Activated CD4-positive, alpha-beta T cell treated with anti-CD3 and anti-CD28 coated beads, Interleukin-2, Interleukin-4, amounts not matched to agents 100 ng/mL and 50 ng/mL, durations not matched to agents 16 hours and 8 hours (primary cell): ENCODE measurements around the gene C10orf90.
A peak's percentile ranks its signal among the peaks of the same experiment; 100 is the strongest.

Experiments used
- DNase-seq: peaks from one replicate; pipeline ENCODE4 v3.0.0-alpha.2; 2020; ENCODE audit warnings: low spot score

Gene C10orf90

DNA sequence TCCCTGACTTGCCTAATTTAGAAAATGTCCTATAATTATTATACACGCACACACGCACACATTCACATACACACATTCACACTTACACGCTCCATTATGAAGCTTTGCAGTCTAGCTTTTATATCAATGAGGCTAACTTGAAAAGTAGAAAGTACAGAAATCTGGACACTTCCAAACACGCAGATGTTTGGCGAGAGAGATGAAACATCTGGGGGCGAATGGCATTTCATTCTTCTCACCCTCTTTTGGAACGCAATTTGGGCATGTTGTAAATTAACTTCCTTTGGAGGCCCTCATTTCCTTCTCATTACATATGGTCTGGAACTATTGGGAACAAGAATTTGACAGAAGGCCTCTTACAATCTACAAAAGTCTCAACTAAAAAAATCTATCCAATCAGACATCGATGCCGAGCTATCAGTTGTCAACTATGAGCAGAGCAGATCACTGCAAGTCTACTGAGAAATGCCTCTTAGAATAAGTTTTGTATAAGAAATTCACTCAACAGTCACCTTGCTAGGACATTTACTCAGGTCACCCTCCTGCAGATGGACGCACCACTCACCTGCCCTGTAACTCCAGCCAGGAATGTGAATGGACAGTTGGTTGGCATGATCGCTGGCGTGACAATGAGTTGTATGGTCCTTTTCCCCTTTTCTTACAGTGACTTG lies 167.0 kb downstream of the C10orf90 start:
- no peak for DNase-seq

GRCh38 chr10:126502441-126502840 lies 168.1 kb downstream of the C10orf90 start:
- DNase-seq, result no peak

DNA sequence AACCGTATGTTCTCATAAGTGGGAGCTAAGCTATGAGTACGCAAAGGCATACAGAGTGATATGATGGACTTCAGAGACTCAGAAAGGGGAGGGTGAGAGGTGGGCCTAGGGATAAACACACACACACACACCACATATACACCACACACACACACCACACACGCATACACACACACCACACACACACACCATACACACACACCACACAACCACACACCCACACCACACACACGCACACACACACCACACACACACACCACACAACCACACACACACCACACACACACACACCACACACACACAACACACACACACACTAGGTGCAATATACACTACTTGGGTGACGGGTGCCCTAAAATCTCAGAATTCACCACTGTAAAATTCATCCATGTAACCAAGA lies 168.7 kb downstream of the C10orf90 start:
- no peak for DNase-seq

GRCh38 chr10:126500866-126501265 lies 169.6 kb downstream of the C10orf90 start:
- no peak for DNase-seq

DNA sequence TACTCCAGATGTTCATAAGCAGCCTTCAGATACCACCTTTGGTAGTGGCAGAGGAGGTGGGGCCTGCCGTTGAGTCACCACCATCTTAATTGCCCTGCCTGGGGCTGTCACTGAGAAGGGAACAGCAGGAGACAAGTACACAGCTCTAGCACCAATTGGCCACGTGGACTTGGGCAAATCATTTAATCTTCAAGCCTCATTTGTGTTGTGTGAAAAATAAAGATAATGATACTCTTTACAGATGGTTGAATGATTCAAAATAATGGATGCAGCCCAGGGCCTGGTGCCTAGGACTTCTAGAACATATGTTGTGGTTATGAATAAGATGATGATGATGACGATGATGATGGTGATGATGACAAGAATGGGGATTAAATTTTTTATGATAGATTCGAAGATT lies 170.3 kb downstream of the C10orf90 start:
- DNase-seq, result no peak

DNA sequence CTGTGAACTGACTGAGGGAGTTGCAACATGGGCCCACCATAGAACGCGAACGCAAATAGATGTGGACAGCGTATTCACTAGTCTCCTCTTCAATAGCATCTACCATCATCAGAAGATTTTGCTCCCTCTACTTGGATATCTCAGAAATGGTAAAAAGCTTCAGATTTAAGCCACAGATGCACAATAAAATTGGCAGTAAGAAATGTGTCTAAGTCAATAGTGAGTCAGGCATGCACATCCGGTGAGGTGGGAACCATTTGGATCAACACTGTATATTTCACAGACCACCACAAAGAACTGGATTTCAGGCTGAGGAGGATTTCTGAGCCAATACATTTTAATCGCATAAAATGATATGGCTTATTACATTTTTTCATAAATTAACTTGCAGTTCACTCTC lies 170.7 kb downstream of the C10orf90 start:
- no peak for DNase-seq

DNA sequence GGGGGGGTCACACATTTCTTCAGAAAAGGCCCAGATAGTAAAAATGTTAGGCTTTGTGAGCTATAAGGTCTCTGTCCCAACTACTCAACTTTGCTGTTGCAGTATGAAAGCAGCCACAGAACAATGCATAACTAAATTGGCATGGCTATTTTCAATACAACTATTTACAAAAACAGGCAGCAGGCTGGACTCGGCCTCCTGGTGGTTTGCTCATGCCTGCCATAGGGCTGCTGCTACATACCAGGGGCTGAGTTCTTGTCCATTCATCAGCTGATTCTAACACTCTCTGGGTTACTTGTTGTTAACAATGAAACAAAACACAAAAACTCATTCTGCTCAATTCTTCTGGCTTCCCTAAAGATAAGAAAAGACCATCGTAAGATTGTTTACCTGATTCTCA lies 172.8 kb downstream of the C10orf90 start:
- DNase-seq, result no peak

DNA sequence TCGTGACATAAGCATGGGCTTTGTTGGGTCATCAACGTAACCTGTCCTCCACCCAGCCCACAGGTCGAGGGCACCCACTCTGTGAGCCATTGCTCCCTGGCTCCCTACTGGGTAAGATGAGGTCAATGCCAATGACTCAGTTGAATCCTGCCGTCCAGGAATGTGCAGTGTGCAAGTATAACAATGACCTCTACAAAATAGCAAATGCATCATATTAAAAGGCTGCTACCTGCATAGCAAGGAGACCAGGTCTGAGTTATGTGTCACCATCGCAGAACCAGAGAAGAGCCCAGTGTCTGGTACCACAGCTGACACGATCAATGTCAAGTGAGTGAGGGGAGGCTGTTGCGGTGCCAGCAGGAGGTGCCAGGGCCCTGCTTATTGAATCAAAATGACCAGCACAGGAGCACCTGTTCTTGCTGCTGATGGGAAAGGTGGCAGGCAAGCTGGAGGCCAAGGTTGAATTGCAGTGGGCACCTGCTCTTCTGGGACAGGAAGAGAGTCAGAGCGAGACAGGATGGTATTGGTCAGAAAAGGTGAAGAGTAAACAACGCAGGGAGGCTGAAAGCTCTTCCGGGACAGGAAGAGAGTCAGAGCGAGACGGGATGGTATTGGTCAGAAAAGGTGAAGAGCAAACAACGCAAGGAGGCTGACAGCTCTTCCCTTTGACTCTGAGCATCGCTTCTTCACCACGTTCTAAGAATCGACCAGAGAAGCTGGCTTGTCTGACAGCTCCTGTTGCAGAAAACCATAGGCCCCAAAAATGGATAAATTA lies 173.5 kb downstream of the C10orf90 start:
- no peak for DNase-seq

DNA sequence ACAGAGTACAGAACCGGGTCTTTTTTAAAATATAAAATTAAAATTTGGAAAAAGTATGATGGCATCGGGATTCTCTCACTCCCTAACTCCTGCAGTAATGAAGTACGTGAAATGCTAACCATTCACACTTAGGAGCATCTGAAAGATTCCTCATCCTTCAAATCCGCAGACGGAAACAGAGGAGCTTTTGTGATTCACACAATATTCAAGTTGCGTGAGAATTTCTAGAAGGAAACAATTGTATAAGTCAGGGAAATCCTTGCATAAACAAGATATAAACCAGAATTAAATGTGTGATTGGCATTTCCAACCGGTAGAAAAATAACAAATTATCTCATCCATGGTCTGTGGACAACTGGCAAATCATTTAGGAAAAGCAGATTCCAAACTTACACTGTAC lies 179.0 kb downstream of the C10orf90 start:
- no peak for DNase-seq

GRCh38 chr10:126481181-126481580 lies 189.3 kb downstream of the C10orf90 start:
- DNase-seq, result no peak

- DNase-seq, result no peak
These were observed 189.8 kb downstream of the C10orf90 start for GRCh38 chr10:126480648-126481047.

DNA sequence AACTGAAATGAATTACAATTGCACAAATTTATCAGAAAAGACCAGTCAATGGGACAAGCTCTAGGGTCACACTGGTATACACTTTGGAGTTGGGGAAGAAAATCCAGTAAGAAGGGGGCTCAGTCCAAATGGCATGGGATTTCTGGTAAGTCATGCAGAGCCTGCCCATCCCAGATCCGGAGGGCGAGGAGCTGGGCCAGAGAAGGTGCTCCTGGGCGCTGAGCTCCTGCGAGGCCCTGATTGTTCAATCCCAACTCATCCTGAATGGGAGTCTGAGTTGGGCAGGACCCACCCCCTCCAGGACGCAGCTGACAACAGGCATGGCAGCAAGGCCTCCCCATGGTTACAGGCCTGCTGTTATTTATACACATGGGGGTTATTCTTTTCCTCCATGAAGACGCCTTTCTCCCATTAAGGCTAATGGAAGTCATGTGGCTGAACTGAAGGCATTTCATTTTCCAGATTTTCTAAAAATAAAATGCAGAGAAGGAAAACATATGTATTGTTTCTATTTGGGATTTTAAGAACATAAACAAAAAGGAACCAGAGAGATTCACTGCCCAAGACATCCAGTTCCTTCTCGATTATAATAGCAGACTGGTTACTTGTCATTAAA lies 191.1 kb downstream of the C10orf90 start:
- no peak for DNase-seq

DNA sequence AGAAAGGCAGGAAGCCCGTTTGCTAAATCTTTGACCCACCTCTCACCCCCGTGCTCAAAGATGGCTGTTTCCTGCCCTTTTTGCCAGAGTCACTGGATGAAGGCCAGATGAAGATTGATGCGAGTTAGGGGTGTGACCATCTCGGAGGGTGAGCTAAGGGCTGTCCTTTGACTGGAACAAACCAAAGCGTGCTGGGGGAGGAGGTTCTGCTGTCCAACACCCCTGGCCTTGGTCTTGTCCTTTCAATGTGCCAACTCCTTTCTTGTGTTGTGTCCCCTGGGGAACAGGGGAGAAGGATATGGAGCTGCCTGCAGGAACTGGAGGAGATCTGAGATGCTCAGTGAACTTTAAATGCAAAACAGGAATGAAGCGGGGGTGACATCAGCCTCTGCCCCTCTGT lies 191.9 kb downstream of the C10orf90 start:
- DNase-seq, result no peak

- no peak for DNase-seq
These were observed 194.2 kb downstream of the C10orf90 start for GRCh38 chr10:126476246-126476645.

DNA sequence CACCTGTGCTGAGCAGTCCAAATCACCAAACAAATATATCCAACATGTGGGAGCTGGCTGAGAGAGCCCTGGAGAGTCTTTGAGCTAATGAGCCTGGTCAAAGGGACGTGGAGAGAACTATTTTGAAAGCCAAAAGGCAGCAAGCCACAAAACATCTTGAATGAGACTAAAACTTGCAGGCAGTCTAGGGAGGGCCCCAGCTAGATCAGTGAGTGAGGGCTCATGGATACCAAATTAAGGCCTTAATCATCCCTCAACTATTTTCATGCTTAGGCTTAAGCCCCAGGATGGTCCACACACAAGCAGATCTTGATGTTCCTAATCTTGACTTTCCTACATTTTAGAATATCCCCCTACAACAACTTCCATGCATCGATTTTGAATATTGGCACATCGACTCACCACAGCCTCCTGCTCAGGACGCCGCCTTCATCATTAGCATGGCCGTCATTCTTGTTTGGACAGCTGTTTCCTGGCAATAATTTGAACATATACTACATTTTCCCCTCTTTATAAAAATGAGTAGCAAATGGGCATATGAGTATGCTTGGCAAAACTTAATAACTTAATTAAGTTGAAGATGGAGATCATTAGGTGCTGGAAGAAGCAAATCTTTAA lies 195.3 kb downstream of the C10orf90 start:
- DNase-seq, result no peak

DNA sequence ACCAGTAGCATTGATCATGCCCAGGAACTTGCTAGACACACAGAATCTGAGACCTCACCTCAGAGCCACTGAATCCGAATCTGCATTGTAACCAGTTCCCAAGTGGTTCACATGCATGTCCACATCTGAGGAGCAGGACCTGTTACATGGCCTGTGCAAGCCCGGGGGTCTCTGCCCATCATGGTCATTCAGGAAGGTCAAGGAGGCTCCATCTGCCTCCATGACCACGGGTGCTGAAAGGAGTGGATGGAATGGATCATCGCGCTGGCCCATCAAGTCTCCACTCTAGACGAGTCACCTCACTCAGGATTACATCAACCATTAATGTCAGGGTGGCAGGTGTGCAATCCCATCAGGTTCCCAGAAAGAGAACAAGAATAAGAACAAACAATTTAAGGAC lies 196.5 kb downstream of the C10orf90 start:
- DNase-seq, result no peak

- no peak for DNase-seq
These were observed 199.5 kb downstream of the C10orf90 start for GRCh38 chr10:126470991-126471390.

- no peak for DNase-seq
These were observed 200.8 kb downstream of the C10orf90 start for GRCh38 chr10:126469692-126470091.

- DNase-seq, result peak; percentile 14
These were observed 201.4 kb downstream of the C10orf90 start for GRCh38 chr10:126468876-126469643.

GRCh38 chr10:126468467-126468866 lies 202.0 kb downstream of the C10orf90 start:
- DNase-seq, result no peak

DNA sequence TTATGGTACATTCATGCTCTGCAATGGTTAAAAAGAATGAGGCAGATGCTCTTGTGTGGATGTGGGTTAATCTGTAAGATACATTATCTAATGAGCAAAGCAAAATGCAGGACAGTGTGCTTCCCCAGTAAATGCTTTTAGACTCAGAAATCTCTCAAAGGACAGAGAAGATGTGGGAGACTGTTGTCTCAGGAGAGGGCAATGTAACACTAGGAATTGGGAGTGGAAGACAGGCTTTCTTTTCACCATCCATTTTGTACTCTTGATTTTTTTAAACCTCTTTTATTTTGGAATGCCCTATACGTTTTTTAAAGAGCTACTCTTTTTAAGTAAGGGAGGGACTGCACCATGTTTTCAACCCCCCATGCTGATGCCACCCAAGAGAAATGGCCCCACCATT lies 204.7 kb downstream of the C10orf90 start:
- DNase-seq, result no peak

GRCh38 chr10:126463286-126463685 lies 207.2 kb downstream of the C10orf90 start:
- DNase-seq, result no peak
